Uterus (tissue), 4 donors: ENCODE data around the gene TRIM15. TPM values are rescaled to one million over a fixed set of nuclear protein-coding genes. Genes with fewer than 3 reads are reported as not detected.

Experiments
- DNase-seq, 2 donors: peaks; one replicate each; pipeline ENCODE4 v3.0.0-alpha.2; 2019 to 2020
- H3K27ac ChIP-seq, 2 donors: fragments of 200-600 bp; sonication (generic); 1 replicate in 1 of 2; 2 replicates in 1 of 2; pipeline ENCODE4 v1.5.1; 2016 to 2018
- H3K27me3 ChIP-seq, 2 donors: fragments of 200-600 bp; sonication (generic); one replicate each; pipeline ENCODE4 v1.5.1; 2018 to 2019; ENCODE audit warnings: control low read depth in 1 of 2
- H3K36me3 ChIP-seq, 2 donors: fragments of 200-600 bp; sonication (generic); one replicate each; pipeline ENCODE4 v1.5.1; 2019; ENCODE audit warnings: control low read depth in 1 of 2
- H3K4me1 ChIP-seq, 2 donors: fragments of 200-600 bp; sonication (generic); one replicate each; pipeline ENCODE4 v1.5.1; 2018 to 2019; ENCODE audit warnings: control low read depth in 1 of 2
- H3K4me3 ChIP-seq, 2 donors: fragments of 200-600 bp; sonication (generic); 1 replicate in 1 of 2; 2 replicates in 1 of 2; pipeline ENCODE4 v1.5.1; 2018 to 2019; ENCODE audit warnings: mild to moderate bottlenecking in 1 of 2
- H3K9me3 ChIP-seq, 2 donors: fragments of 200-600 bp; sonication (generic); one replicate each; pipeline ENCODE4 v1.5.1; 2019; ENCODE audit warnings: control low read depth in 1 of 2
- CTCF ChIP-seq, 4 experiments: fragments of 200-600 bp in 2 of 4; fragments of 450-650 bp in 2 of 4; sonication (generic) in 2 of 4; IDR thresholded peaks; one replicate each; pipeline ENCODE4 v1.5.1; 2016 to 2019; ENCODE audit warnings: antibody characterized with exemption in 4 of 4, mild to moderate bottlenecking in 2 of 4, moderate library complexity in 1 of 4
- POLR2A ChIP-seq, 2 donors: fragments of 450-650 bp; IDR thresholded peaks; one replicate each; pipeline ENCODE4 v1.6.1; 2016; ENCODE audit warnings: antibody characterized with exemption in 2 of 2, mild to moderate bottlenecking in 1 of 2, moderate library complexity in 1 of 2
- intact Hi-C: fragments of 100-400 bp; cut with DNase I; formaldehyde crosslinking; loops from one replicate; pipeline ENCODE4 v1.15.1; 2023; ENCODE audit warnings: low total_unique reads
- total RNA-seq, 4 donors: library from RNA; depleted of rRNA in 3 of 4; stranded (reverse); fragments of >200 nt in 3 of 4; gene quantifications; one replicate each; pipeline versions ENCODE4 v1.1.0 to v1.2.4, GENCODE V29; 2014 to 2023
- donor health status: DM: yes; HTN: yes; CAD: no.

TRIM15 gene
- total RNA-seq, 4 donors from 2014 or later: not detected

DNA sequence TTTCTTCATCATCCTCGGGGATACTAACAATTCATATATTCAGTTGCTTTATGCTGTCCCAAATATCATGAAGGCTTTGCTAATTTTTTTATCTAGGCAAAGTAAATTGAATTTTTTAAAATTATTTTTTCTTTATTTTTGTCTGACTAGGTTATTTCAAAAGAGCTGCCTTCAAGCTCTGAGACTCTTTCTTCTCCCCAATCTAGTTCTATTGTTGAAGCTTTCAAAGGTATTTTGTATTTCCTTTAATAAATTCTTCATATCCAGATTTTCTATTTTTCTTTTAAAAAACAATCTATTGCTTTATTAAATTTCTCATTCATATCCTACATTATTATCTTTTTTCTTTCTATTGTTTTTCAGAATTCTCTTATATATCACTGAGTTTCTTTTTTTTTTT is 16.8 kb downstream of the TRIM15 start:
- no peak for DNase-seq
- no peaks in the 10 kb centered on the region for H3K4me1 ChIP-seq

DNA sequence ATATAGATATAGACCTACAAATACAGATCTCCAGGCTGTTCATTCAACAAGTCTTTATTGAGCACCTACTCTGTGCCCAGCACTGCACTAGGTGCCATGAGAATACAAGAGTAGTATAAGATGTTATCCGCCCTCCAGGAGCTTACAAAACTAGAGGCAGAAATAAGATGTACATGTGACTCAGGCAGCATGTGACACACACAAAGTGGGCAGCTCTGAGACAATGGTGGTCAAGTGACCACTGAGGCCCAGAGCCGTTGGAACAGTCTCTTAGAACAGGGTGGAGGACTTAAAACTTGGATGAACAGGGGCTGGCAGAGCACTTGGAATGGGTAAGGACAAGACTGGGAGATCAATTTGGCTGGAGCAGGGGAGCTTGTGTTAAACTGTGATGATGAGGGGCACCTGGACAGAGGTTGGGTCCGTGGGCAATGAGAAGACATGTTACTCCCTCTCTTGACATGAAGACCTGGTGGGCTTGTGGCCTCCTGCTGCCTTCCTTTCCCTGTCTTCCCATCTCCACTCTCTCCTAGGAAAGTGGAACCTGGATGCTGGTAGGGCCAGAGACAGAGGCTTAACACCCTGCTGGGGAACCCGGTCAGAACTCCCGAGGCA is 21.2 kb downstream of the TRIM15 start:
- no peaks in the 10 kb centered on the region for H3K9me3 ChIP-seq
- intact Hi-C loops: no loop called here
- H3K4me1 ChIP-seq: no peaks in the 10 kb centered on the region
- H3K27ac ChIP-seq: no peak overlapping the region
- no peaks in the 10 kb centered on the region for H3K27me3 ChIP-seq
- H3K4me3 ChIP-seq: no peak overlapping the region
- TF ChIP-seq CTCF (IDR thresholded peaks at IDR 0.05) (no peak), POLR2A (IDR thresholded peaks at IDR 0.05) (no peak)
- DNase-seq: no peak
- no peaks in the 10 kb centered on the region for H3K36me3 ChIP-seq

More for the DNA sequence above, 16.8 kb downstream of the TRIM15 start:
- no peaks in the 10 kb centered on the region for H3K27me3 ChIP-seq
- H3K36me3 ChIP-seq: no peaks in the 10 kb centered on the region
- intact Hi-C loops: no loop called here
- H3K4me3 ChIP-seq: no peak overlapping the region
- H3K9me3 ChIP-seq: no peaks in the 10 kb centered on the region
- no peak for TF ChIP-seq CTCF (IDR thresholded peaks at IDR 0.05)
- no peak for TF ChIP-seq POLR2A (IDR thresholded peaks at IDR 0.05)
- no peak overlapping the region for H3K27ac ChIP-seq

- Histone ChIP-seq H3K4me1 (no peaks in the 10 kb centered on the region), H3K4me3 (no peak overlapping the region), H3K9me3 (no peaks in the 10 kb centered on the region), H3K27ac (no peak overlapping the region), H3K27me3 (no peaks in the 10 kb centered on the region), H3K36me3 (no peaks in the 10 kb centered on the region)
- no peak for DNase-seq
- TF ChIP-seq CTCF (IDR thresholded peaks at IDR 0.05): no peak
- TF ChIP-seq POLR2A (IDR thresholded peaks at IDR 0.05): no peak
- intact Hi-C loops: no loop called here
Observed at GRCh38 chr6:30185846-30186484, 22.6 kb downstream of the TRIM15 start.

GRCh38 chr6:30188541-30188940 is 25.2 kb downstream of the TRIM15 start:
- DNase-seq: no peak
- no peaks in the 10 kb centered on the region for H3K27me3 ChIP-seq
- H3K4me3 ChIP-seq: no peak overlapping the region
- no peak overlapping the region for H3K27ac ChIP-seq
- no peaks in the 10 kb centered on the region for H3K4me1 ChIP-seq
- TF ChIP-seq CTCF (IDR thresholded peaks at IDR 0.05) (no peak), POLR2A (IDR thresholded peaks at IDR 0.05) (no peak)
- no peaks in the 10 kb centered on the region for H3K36me3 ChIP-seq
- intact Hi-C loops: no loop called here
- no peaks in the 10 kb centered on the region for H3K9me3 ChIP-seq

DNA sequence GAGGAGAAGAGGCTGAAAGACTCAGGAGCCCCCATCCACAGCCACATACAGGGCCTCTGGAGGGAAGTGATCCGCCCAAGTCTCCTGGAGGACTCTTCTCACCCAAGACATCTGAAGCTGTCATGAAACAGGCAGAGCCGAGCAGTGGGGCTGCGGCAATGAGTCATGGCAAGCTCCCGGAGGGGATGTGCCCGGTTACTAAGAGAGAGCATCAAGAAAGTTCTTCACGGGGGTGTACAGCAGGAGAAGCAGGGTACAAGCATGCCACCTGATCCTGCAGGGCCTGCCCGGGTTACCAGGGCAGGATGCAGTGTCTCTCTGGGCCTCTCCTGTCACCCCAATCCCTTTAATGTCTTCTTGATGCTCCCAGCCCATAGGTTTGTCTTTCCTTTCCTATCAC is 28.7 kb downstream of the TRIM15 start:
- no peaks in the 10 kb centered on the region for H3K4me1 ChIP-seq
- no peak overlapping the region for H3K4me3 ChIP-seq
- no peaks in the 10 kb centered on the region for H3K27me3 ChIP-seq
- H3K36me3 ChIP-seq: no peaks in the 10 kb centered on the region
- no peak for DNase-seq
- intact Hi-C loops: no loop called here
- H3K27ac ChIP-seq: no peak overlapping the region
- TF ChIP-seq POLR2A (IDR thresholded peaks at IDR 0.05) (no peak), CTCF (IDR thresholded peaks at IDR 0.05) (no peak)
- no peaks in the 10 kb centered on the region for H3K9me3 ChIP-seq
